GM19463 (cell line): ENCODE data around the gene IL17A.
A peak's percentile ranks its signal among the peaks of the same experiment; 100 is the strongest.
"Not testable (repeated sequence)": the region's sequence is repeated elsewhere in the genome, so short reads cannot be mapped to it uniquely, and the experiment has no call there.

Experiments
- ATAC-seq: cut with Tn5 transposase; IDR thresholded peaks from one replicate; pipeline ENCODE4 v1.9.1; 2021; ENCODE audit warnings: mild to moderate bottlenecking, moderate library complexity; ENCODE audit not compliant: unreplicated experiment

IL17A gene

GRCh38 chr6:52162940-52163908 is 23.0 kb upstream of the IL17A start:
- peak; percentile 39 for ATAC-seq

GRCh38 chr6:52164319-52165094 is 21.7 kb upstream of the IL17A start:
- ATAC-seq, result no peak

- no peak for ATAC-seq
Observed at GRCh38 chr6:52167267-52167666, 18.9 kb upstream of the IL17A start.

GRCh38 chr6:52168351-52168750 is 17.8 kb upstream of the IL17A start:
- not testable (repeated sequence) for ATAC-seq

GRCh38 chr6:52174118-52174517 is 12.1 kb upstream of the IL17A start:
- ATAC-seq, result no peak

- no peak for ATAC-seq
Observed at GRCh38 chr6:52176550-52176949, 9.6 kb upstream of the IL17A start.

- ATAC-seq, result no peak
Observed at GRCh38 chr6:52177961-52178360, 8.2 kb upstream of the IL17A start.

- peak; percentile 55 for ATAC-seq
Observed at GRCh38 chr6:52180787-52181558, 5.2 kb upstream of the IL17A start.

- no peak for ATAC-seq
Observed at GRCh38 chr6:52183131-52183713, 3.0 kb upstream of the IL17A start.

- peak; percentile 59 for ATAC-seq
Observed at GRCh38 chr6:52186480-52186879, 305 bp downstream of the IL17A start.

GRCh38 chr6:52187098-52187497 is 923 bp downstream of the IL17A start:
- no peak for ATAC-seq

- ATAC-seq, result no peak
Observed at GRCh38 chr6:52189974-52190373, 3.8 kb downstream of the IL17A start.

- ATAC-seq, result no peak
Observed at GRCh38 chr6:52190409-52190808, 4.2 kb downstream of the IL17A start.

- ATAC-seq, result no peak
Observed at GRCh38 chr6:52191824-52192223, 5.6 kb downstream of the IL17A start.

GRCh38 chr6:52195886-52196285 is 9.7 kb downstream of the IL17A start:
- no peak for ATAC-seq

- ATAC-seq, result not testable (repeated sequence)
Observed at GRCh38 chr6:52200088-52200487, 13.9 kb downstream of the IL17A start.

GRCh38 chr6:52201046-52201445 is 14.9 kb downstream of the IL17A start:
- ATAC-seq, result no peak

GRCh38 chr6:52201493-52201892 is 15.3 kb downstream of the IL17A start:
- no peak for ATAC-seq

GRCh38 chr6:52207066-52207465 is 20.9 kb downstream of the IL17A start:
- ATAC-seq, result no peak

GRCh38 chr6:52208612-52209011 is 22.4 kb downstream of the IL17A start:
- no peak for ATAC-seq

- ATAC-seq, result no peak
Observed at GRCh38 chr6:52209770-52210169, 23.6 kb downstream of the IL17A start.
